Brain microvascular endothelial cell (primary cell): ENCODE results near the gene SHC2.

Experiments used
- DNase-seq: peaks from one replicate; pipeline ENCODE4 v3.0.0-alpha.2; 2020
- H3K27ac ChIP-seq: fragments of 250-450 bp; sonication (Bioruptor Pico); 2 replicates; pipeline ENCODE4 v1.5.1; 2020; ENCODE audit warnings: mild to moderate bottlenecking, moderate library complexity
- H3K27me3 ChIP-seq: fragments of 250-450 bp; sonication (Bioruptor Pico); replicated peaks from 2 replicates; pipeline ENCODE4 v1.5.1; 2020; ENCODE audit warnings: mild to moderate bottlenecking
- H3K36me3 ChIP-seq: fragments of 250-450 bp; sonication (Bioruptor Pico); replicated peaks from 2 replicates; pipeline ENCODE4 v1.5.1; 2020; ENCODE audit warnings: mild to moderate bottlenecking
- H3K4me3 ChIP-seq: 2 replicates; pipeline ENCODE4 v1.5.1; 2011; ENCODE audit warnings: low read depth, mild to moderate bottlenecking, control low read depth, low read length, moderate library complexity
- in situ Hi-C: cut with HindIII; loops from 2 replicates; pipeline ENCODE4 v1.10.0; 2017; ENCODE audit warnings: low sequenced_read_pairs, low pct_ligation_motif_present
- TF ChIP-seq, protein P1 (sequence below): IDR thresholded peaks from 2 replicates; pipeline ENCODE4 v1.5.1; 2011; ENCODE audit warnings: low read depth, mild to moderate bottlenecking, moderate library complexity, low read length, control low read depth, inconsistent platforms; ENCODE audit errors: missing control alignments

Gene SHC2

GRCh38 chr19:436413-436950 lies 24.4 kb downstream of the SHC2 start:
- in situ Hi-C loops, result no loop called here
- TF ChIP-seq, protein P1, sequence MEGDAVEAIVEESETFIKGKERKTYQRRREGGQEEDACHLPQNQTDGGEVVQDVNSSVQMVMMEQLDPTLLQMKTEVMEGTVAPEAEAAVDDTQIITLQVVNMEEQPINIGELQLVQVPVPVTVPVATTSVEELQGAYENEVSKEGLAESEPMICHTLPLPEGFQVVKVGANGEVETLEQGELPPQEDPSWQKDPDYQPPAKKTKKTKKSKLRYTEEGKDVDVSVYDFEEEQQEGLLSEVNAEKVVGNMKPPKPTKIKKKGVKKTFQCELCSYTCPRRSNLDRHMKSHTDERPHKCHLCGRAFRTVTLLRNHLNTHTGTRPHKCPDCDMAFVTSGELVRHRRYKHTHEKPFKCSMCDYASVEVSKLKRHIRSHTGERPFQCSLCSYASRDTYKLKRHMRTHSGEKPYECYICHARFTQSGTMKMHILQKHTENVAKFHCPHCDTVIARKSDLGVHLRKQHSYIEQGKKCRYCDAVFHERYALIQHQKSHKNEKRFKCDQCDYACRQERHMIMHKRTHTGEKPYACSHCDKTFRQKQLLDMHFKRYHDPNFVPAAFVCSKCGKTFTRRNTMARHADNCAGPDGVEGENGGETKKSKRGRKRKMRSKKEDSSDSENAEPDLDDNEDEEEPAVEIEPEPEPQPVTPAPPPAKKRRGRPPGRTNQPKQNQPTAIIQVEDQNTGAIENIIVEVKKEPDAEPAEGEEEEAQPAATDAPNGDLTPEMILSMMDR, result no peak
- no peaks in the 10 kb centered on the region for H3K36me3 ChIP-seq
- DNase-seq, result no peak
- H3K4me3 ChIP-seq, result no peak overlapping the region
- no peak overlapping the region for H3K27ac ChIP-seq
- no peaks in the 10 kb centered on the region for H3K27me3 ChIP-seq

DNA sequence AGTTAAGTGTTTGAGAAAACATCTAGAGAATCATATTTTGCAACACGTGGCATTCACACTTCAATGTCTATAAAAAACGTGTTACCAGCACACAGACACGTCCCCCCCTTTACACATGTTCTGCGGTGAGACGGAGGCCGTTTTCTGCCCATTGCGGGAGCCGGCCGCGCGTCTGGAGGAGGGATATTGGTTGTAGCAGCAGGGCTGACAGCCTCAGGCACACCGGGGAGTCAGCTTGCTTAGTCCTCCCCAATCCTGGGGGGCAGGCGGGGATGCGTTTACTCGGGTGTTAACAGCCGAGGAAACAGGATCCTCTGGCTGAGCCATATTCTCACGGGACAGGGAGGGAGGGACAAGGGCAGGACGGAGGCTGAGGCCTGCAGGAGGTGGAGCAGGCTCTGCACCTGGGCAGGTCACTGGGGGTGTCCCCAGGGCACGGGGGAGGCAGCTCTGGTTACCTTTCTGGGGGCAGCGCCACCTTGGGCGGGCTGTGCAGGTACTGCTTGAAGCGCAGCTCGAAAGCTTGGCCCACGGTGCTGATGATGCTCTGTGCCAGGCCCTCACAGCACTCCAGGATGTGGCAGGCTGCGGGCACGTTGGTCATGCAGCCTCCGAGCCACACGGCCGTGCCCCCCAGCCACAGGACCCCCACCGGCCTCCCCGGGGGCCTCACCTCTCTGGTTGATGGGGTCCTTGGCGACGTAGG lies 25.0 kb downstream of the SHC2 start:
- TF ChIP-seq, protein P1, result no peak
- H3K27ac ChIP-seq, result no peak overlapping the region
- DNase-seq, result no peak
- H3K36me3 ChIP-seq, result no peaks in the 10 kb centered on the region
- no peaks in the 10 kb centered on the region for H3K27me3 ChIP-seq
- no peak overlapping the region for H3K4me3 ChIP-seq
- in situ Hi-C loops, result no loop called here

- Histone ChIP-seq H3K27me3 (no peaks in the 10 kb centered on the region), H3K36me3 (no peaks in the 10 kb centered on the region), H3K4me3 (no peak overlapping the region), H3K27ac (no peak overlapping the region)
- in situ Hi-C loops, result no loop called here
- TF ChIP-seq, protein P1, result no peak
- DNase-seq, result no peak
Observed at GRCh38 chr19:435056-435706, 25.7 kb downstream of the SHC2 start.

- Histone ChIP-seq H3K27me3 (no peaks in the 10 kb centered on the region), H3K4me3 (no peak overlapping the region), H3K36me3 (no peaks in the 10 kb centered on the region), H3K27ac (no peak overlapping the region)
- TF ChIP-seq, protein P1, result no peak
- DNase-seq, result no peak
- in situ Hi-C loops, result no loop called here
Observed at GRCh38 chr19:434152-434960, 26.5 kb downstream of the SHC2 start.

DNA sequence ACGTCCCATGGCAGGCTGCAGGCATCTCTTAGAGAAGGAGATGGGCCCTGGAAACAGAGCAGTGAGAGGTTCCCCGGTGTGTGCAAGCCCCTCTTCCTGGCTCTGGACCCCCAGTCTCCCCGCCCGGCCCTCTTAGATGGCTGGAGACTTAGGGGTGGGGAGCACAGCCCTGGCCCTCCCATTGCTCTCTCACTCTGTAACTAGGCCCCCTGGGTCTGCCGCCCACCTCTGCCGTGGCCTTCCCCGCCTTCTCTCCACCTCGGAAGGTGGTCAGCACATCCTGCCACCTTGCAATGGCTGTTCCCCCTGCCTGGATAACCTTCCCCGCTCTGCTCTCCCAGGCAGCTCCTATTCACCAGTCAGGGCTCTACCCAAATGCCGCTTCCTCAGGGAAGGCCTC lies 30.1 kb downstream of the SHC2 start:
- Histone ChIP-seq H3K27me3 (no peaks in the 10 kb centered on the region), H3K4me3 (no peak overlapping the region), H3K36me3 (no peaks in the 10 kb centered on the region), H3K27ac (no peak overlapping the region)
- DNase-seq, result no peak
- TF ChIP-seq, protein P1, result no peak
- in situ Hi-C loops, result no loop called here
